NCI-H146 (cell line): ENCODE data around the gene HBS1L.
"Not testable (repeated sequence)": the region's sequence is repeated elsewhere in the genome, so short reads cannot be mapped to it uniquely, and the experiment has no call there.

Experiments
- DNase-seq: peaks from one replicate; lab custom pipeline; 2025; lab: John Stamatoyannopoulos, UW

HBS1L gene

DNA sequence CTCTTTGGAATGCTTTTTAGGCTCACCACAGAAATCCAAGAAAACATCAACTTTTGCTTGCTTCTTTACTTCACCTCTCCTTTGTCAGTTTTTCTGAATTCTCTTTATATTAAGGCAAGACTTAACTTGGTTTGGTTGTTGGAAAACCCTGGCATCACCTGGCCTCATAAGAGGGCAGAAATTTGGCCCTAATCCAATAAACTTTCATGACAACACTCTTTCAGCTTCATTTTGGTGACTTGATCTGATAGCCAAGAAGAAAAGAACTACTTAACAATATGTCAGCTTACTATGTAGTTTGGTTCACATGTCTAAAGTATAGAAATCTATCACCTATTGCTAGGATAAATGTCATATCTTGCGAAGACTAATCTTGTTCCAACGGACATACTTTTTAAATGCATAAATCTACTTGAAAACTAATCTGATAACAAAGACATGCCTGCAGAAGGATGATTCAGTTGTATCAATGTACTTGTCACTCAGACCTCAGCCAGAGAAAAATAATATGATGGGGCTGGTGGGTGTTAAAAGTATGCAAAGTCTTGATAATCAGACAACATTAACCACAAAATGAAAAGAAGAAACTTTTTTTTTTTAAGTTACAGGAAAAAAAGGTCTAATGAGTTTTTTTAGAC lies 19.3 kb upstream of the HBS1L start:
- no peak for DNase-seq

DNA sequence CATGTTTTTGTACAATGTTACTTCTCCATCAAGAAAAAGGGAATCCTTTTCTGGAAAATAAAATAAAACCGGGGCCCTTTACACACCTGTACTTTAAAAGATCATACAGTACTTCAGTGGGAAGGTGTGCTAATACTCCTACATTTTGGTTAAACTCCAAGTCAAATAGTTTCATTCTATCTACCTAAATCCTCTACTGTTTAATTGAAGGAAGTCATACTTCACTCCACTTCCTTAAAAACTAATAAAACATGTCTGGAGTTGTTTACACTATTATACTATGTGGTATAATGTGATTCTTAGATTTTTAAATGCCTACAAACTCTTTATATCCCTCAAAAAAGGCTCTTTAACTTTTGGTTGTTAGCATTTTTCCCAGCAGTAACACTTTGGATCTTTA lies 18.6 kb upstream of the HBS1L start:
- DNase-seq = no peak

- DNase-seq = no peak
These were observed 18.1 kb upstream of the HBS1L start for GRCh38 chr6:135072753-135073152.

GRCh38 chr6:135071541-135071940 lies 16.9 kb upstream of the HBS1L start:
- DNase-seq = no peak

- no peak for DNase-seq
These were observed 13.3 kb upstream of the HBS1L start for GRCh38 chr6:135067911-135068310.

- no peak for DNase-seq
These were observed 12.2 kb upstream of the HBS1L start for GRCh38 chr6:135066806-135067205.

DNA sequence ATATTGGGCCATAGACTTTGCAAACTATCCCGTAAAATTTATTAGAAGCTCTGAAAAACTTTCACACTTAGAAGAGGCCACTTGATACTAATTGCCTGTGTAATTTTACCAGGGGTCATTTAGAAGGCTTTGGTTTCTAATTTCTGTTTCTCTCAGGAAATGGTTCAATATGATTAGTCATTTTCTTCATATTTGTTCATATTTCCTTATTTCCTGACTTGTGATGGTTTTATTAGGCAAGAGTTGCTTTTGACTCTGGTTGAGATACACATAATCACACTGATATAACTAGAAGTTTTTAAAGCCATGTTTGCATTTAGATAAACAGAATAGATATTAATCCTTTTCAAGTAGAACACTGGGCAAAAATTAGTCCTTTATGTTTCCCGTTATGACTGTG lies 11.8 kb upstream of the HBS1L start:
- DNase-seq = no peak

- DNase-seq = no peak
These were observed 10.0 kb upstream of the HBS1L start for GRCh38 chr6:135064586-135064985.

- DNase-seq = no peak
These were observed 9.3 kb upstream of the HBS1L start for GRCh38 chr6:135063926-135064325.

DNA sequence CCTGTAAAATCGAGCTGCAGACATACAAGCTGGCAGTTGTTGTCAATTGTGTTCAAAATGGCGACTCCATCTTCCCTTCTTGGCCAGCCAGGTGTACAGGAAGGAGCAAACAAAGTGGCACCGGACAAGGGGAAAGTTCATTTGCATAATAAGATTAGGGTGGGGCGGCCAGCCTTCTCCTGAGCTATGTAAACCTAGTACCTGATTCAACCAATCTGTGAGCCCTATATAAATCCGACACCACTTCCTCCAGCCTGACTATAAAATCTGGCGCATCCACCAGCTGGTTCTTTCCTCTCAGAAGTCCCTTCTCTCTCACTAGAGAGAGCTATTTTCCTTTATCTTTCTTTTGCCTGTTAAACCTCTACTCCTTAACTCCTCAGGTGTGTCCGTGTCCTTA lies 8.1 kb upstream of the HBS1L start:
- peak; percentile 64 for DNase-seq

DNA sequence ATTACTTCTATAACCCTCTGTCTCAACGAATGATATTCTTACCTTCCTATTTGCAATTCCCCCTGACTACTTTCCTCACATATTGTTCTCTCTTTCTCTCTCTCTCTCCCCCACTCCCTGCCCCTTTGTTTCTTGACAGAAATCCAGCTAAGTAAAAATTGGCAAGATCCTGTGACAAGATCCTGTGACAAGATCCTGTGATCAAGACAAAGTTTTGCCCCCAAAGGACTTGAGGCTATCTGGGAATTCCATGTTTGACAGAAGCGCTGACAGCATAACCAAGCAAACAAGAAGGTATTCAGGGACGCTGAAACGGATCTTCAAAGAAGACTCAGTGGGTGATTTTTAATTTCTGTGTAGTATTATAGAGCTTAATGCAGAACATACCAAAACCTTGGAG lies 5.5 kb upstream of the HBS1L start:
- no peak for DNase-seq

- DNase-seq = not testable (repeated sequence)
These were observed 3.7 kb upstream of the HBS1L start for GRCh38 chr6:135058299-135058698.

DNA sequence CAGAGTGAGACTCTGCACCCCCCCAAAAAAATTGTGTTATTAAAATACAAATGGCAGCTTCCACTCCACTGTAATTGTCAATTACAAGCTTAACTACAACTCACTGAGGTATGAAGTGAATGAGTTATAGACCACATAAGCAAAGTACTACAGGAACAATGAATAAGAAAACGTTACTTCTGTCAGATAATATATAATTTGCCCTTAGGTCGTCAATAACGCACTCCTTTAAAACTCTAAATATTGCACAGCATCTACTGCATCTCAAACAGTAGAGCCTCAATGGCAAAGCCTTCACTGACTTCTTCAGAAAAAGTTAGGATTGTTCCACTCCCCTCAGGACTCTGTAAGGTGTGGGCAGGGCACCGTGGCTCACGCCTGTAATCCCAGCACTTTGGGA lies 2.0 kb upstream of the HBS1L start:
- no peak for DNase-seq

DNA sequence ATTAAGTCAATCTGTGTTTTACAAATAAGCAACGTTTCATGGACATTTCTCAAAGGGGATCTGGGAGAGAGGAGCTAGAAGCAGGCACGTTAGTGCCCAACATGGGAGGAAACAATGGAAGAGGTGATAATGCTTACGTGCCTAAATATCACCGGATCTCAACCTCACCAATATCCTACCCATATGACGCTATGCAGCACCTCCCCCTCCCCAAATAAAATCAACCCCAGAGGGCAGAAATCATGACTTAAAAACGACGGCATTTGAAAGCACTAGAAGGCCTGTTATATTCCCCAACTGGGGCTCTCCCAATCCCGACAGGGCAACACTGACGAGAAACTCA lies 425 bp downstream of the HBS1L start:
- DNase-seq = peak; percentile 69

DNA sequence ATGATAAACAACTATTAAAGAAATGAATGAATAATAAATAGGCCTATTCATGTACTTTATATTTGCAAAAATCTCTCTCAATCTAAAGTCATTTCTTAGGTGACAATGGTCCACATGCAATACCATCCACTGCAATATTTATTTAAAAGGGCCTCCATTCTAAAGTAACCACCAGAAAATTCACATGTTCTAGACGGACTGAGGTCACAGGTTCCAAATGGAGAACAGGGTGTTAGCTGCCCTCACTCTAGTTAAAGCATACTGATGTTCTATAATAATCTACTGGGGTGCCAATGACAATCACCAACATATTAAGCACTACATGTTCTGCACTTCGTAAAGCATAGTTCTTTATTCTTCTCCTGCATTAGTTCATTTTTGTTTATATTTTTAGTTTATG lies 1.2 kb downstream of the HBS1L start:
- no peak for DNase-seq

GRCh38 chr6:135052939-135053338 lies 1.7 kb downstream of the HBS1L start:
- DNase-seq = no peak

DNA sequence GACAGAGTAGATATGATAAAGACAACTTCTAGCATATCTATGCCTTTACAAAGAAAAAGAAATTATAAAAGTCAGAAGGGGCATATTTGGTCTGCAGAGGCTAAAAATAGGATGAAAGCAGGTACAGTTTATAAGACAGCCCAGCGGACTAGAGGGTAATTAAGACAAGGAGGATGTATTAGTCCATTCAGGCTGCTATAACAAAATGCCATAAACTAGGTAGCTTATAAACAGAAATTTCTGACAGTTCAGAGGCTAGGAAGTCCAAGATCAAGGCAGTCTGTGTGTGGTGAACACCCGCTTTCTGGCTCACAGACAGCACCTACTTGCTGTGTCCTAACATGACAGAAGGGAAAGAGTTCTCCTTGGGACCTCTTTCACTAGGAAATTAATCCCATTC lies 5.7 kb downstream of the HBS1L start:
- DNase-seq = no peak

DNA sequence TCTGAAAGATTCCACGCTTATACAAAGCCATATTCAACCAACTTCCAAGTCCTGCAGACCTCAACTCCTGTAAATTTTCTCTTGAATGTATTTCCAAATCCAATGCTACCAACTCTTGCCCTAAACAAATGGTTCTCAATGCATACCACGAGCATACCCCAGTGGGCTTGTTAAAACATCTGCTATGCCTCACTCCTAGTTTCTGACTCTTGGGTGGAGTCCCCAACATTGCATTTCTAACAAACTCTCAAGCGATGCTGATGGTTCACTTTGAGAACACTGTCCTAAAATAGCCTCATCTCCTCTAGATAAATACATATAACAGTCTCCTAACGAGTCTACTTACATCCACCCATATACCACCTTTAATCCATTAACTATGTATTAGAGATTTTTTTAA lies 7.3 kb downstream of the HBS1L start:
- DNase-seq = no peak

- DNase-seq = no peak
These were observed 7.7 kb downstream of the HBS1L start for GRCh38 chr6:135046912-135047311.

DNA sequence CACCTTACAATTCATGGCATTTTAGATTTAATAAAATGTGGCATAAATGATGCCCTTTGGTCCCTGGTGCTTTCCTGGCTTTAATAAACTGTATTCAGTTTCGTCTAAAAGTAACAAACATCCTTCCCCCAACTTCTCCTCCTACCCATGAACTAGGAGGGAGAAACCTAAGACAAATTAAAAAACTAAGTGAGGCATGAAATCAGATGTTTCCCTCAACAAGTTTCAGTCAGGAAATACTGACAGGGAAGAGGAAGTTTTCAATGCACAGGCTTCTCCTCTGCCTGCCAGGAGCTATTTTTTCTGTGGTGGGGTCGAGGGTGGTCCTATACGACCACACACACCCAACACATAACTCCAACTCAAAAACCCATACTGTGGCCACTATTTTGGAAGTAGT lies 10.0 kb downstream of the HBS1L start:
- no peak for DNase-seq

DNA sequence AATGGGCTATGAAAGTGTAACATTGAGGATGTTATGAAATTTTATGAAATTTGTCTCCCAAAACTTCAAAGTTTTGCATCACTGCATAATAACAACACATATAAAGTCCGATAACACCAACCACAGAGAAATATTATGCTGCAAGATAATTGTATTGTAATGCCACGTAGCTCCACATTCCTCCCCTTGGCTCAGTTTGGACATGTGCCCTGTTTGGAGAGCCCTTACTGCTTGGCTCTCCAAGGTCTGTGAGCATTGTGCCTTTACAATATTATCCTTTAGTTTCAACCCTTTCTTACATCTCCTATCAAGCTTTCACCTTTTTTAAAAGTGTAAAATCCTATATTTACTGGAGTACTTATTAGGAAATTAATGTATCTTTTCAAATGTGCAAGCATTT lies 10.8 kb downstream of the HBS1L start:
- DNase-seq = no peak

- DNase-seq = no peak
These were observed 11.3 kb downstream of the HBS1L start for GRCh38 chr6:135043364-135043763.

DNA sequence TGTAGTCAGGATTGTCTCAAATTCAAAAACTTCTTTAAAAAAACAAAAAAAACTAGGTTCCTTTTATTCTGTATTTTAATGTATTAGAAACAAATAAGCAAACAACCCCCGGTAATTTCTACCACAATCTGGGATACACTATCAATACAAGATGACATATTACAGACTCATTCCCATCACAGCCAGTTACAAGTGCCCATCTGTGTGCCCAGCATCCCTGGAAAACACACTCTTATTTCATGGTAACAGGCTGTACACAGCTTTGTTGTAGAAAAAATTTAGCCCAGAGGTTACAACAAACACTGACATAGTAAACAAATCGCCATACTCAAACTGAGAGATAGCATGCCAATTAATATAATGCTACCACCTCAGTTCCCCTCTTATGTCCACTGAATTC lies 16.3 kb downstream of the HBS1L start:
- DNase-seq = no peak

DNA sequence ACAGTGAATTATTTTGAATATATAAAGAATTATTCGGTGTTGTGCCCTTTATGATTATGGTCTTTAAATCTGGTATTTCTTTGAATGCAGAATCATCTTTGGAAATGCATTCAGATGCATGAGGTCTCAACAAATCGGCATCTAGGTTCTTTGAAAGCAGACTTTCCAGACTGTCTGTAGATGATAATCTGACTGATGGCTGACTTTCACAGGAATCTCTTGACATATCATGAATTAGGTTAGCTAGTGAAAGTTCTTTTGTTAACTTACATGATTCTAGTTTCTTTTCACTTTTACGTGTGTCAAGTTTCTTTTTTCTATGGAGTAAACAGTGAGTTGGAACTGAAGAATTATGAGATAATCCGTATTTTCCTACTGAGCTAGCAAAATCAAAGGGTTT lies 17.1 kb downstream of the HBS1L start:
- no peak for DNase-seq
